IgD-negative memory B cell (primary cell): ENCODE measurements around the gene CHKB. TPM values are rescaled to one million over a fixed set of nuclear protein-coding genes. Genes with fewer than 3 reads are reported as not detected.

Experiments
- H3K27ac Mint-ChIP-seq, 3 donors: one replicate each; pipeline ENCODE4 v1.8.0; 2020 to 2022; ENCODE audit warnings: mild to moderate bottlenecking in 3 of 3, mixed read lengths in 3 of 3, moderate library complexity in 1 of 3
- H3K27me3 Mint-ChIP-seq: one replicate; pipeline ENCODE4 v1.8.0; 2021; ENCODE audit warnings: mixed read lengths
- H3K36me3 Mint-ChIP-seq: one replicate; pipeline ENCODE4 v1.8.0; 2020; ENCODE audit warnings: mild to moderate bottlenecking, mixed read lengths
- H3K4me1 Mint-ChIP-seq, 3 donors: one replicate each; pipeline ENCODE4 v1.8.0; 2020 to 2022; ENCODE audit warnings: mixed read lengths in 3 of 3, mild to moderate bottlenecking in 1 of 3
- H3K4me3 Mint-ChIP-seq, 4 donors: one replicate each; pipeline ENCODE4 v1.8.0; 2020 to 2022; ENCODE audit warnings: mild to moderate bottlenecking in 4 of 4, mixed read lengths in 4 of 4, moderate library complexity in 3 of 4
- H3K9me3 Mint-ChIP-seq, 3 donors: one replicate each; pipeline ENCODE4 v1.8.0; 2020 to 2021; ENCODE audit warnings: mixed read lengths in 3 of 3, mild to moderate bottlenecking in 1 of 3
- polyA plus RNA-seq: library from polyadenylated mRNA; unstranded; fragments of 300-500 nt; fragmentation: Illumina TruSeq; gene quantifications from one replicate; pipeline ENCODE4 v1.2.3, GENCODE V29; 2021

Gene CHKB
- polyA plus RNA-seq, 1 donor from 2014 or later: 38.6 TPM

DNA sequence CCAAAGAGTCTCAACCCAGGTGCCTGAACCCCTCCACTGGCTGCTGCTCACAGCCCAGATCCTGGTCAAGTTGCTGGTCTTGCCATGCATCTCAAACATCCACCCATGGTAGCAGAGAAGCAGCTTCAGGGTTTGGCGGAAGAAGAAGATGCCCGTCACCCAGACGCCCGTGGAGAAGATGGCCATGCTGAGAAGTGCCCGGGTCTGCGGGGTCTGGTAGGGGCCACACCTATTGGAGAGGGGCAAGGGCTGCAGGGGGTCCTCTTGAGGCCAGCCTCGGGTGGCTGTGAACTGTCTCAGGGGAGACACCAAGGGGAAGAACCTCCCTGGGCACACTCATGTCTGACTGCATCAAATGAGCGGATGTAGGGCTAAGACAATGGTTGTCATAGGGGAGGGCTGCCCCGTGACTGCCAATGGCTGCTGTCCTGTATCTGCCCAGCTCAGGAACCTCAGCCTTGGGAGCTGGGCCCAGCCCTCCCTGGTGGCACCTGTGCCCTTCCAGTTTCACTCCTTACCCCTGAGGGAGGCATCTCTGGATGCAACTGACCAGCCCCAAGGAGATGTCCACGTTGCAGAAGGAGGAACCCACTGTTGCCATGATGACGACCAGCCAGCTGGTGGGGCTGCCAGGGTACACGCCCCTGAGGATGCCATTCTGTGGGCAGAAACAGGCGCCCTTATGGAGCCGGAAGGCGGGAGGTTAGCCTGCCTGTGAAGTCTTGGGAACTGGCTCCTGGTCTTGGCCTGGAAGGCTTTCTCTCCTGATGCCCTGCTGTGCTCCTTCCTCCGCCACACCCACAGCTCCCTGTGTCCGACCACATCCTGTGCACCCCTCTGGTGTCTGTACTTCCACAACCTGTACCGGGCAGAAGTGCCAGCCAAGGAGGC is 5.6 kb downstream of the CHKB start:
- peaks cover 1% of the 10 kb centered on the region for H3K36me3 Mint-ChIP-seq
- peaks cover 0 to 5% (median 3%) of the 10 kb centered on the region in 3 donors for H3K4me1 Mint-ChIP-seq
- H3K9me3 Mint-ChIP-seq: no peaks in the 10 kb centered on the region
- H3K27ac Mint-ChIP-seq: peak overlapping the region in 1 of 3 donors; percentile 39
- H3K27me3 Mint-ChIP-seq: no peaks in the 10 kb centered on the region
- H3K4me3 Mint-ChIP-seq: no peak overlapping the region

GRCh38 chr22:50576070-50576469 is 6.6 kb downstream of the CHKB start:
- peak overlapping the region in 1 of 3 donors; percentile 39 for H3K27ac Mint-ChIP-seq
- peaks cover 0 to 4% (median 3%) of the 10 kb centered on the region in 3 donors for H3K4me1 Mint-ChIP-seq
- peaks cover 4% of the 10 kb centered on the region for H3K36me3 Mint-ChIP-seq
- H3K27me3 Mint-ChIP-seq: no peaks in the 10 kb centered on the region
- no peak overlapping the region for H3K4me3 Mint-ChIP-seq
- H3K9me3 Mint-ChIP-seq: no peaks in the 10 kb centered on the region

GRCh38 chr22:50575426-50575941 is 7.2 kb downstream of the CHKB start:
- no peak overlapping the region for H3K27ac Mint-ChIP-seq
- no peak overlapping the region for H3K4me3 Mint-ChIP-seq
- H3K36me3 Mint-ChIP-seq: peaks cover 4% of the 10 kb centered on the region
- H3K27me3 Mint-ChIP-seq: peaks cover under 1% of the 10 kb centered on the region
- no peaks in the 10 kb centered on the region for H3K9me3 Mint-ChIP-seq
- peaks cover 0 to 3% (median 2%) of the 10 kb centered on the region in 3 donors for H3K4me1 Mint-ChIP-seq

- Mint-ChIP-seq H3K9me3 (no peaks in the 10 kb centered on the region), H3K4me1 (peaks cover 0 to 3% (median 1%) of the 10 kb centered on the region in 3 donors), H3K4me3 (no peak overlapping the region), H3K27ac (no peak overlapping the region), H3K27me3 (peaks cover 2% of the 10 kb centered on the region), H3K36me3 (peaks cover 5% of the 10 kb centered on the region)
These were observed 8.3 kb downstream of the CHKB start for GRCh38 chr22:50574383-50574755.

- peak overlapping the region in 1 of 3 donors; percentile 53 for H3K27ac Mint-ChIP-seq
These were observed 8.9 kb downstream of the CHKB start for GRCh38 chr22:50573491-50574382.

DNA sequence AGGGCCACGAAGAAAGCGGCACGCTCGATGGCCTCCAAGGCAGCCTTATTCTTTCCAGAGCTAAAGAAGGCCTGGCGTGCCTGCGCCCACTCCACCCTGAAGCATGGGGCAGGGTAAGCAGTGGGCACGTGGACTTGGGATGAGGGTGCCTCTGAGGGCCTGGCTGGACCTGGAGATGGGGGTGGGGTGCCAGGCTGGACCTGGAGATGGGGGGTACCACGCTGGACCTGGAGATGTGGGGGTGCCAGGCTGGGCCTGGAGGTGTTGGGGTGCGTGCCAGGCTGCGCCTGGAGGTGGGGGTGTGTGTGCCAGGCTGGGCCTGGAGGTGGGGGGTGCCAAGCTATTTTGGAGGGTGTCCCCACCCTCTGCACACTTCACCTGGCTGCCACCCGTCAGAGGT is 9.7 kb downstream of the CHKB start:
- Mint-ChIP-seq H3K4me3 (no peak overlapping the region), H3K27me3 (peaks cover 2% of the 10 kb centered on the region), H3K36me3 (peaks cover 6% of the 10 kb centered on the region), H3K27ac (no peak overlapping the region), H3K4me1 (peaks cover 0 to 4% (median 1%) of the 10 kb centered on the region in 3 donors), H3K9me3 (no peaks in the 10 kb centered on the region)

More at GRCh38 chr22:50573491-50574382, 8.9 kb downstream of the CHKB start:
- peaks cover 2% of the 10 kb centered on the region for H3K27me3 Mint-ChIP-seq
- H3K9me3 Mint-ChIP-seq: no peaks in the 10 kb centered on the region
- H3K36me3 Mint-ChIP-seq: peaks cover 6% of the 10 kb centered on the region
- H3K4me3 Mint-ChIP-seq: no peak overlapping the region
- peaks cover 0 to 4% (median 1%) of the 10 kb centered on the region in 3 donors for H3K4me1 Mint-ChIP-seq

DNA sequence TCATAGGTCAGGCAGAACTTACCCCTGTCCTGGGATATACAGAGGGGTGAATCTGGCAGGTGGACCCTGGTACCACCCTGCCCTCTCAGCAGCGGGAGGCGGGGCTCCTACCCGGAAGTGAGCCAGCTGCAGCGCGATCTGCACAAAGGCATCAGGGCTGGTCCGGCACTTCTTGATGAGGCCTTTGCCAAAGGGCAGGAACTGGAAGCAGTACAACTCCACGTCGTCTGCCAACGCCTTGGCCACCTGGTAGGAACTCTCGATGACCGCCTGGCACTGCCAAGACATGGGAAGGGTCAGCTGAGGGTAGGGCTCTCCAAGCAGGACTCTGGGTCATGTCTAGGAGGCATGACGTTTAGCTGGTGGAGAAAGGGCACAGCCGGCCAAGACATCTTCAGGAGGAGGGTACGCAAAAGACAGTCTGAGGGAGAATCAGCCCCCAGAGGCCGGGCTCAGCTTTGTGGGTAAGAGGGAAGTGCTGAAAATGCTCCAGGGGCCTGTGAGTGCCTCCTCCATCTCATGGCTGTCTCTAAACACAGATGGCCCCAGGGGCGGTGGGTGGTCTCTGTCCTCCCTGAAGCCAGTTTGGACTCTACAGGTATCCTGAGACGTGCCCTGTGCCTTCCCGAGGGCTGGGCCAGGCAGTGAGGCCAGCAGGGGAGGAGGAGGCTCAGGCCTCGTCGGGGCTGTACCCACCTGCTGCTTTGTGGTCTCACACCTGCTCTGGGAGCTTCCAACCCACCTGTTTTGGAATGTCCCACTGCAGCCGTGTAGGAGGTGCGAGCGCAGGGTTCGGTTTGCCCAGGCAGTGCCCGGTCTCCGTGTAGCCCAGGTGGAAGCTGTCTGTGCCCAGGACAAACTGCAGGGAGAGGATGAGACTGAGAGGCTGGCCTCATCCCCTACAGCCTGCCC is 11.1 kb downstream of the CHKB start:
- Mint-ChIP-seq H3K27ac (no peak overlapping the region), H3K4me1 (peaks cover 0 to 2% (median 1%) of the 10 kb centered on the region in 3 donors), H3K4me3 (no peak overlapping the region), H3K27me3 (peaks cover 2% of the 10 kb centered on the region), H3K9me3 (no peaks in the 10 kb centered on the region), H3K36me3 (peaks cover 10% of the 10 kb centered on the region)

GRCh38 chr22:50570861-50571260 is 11.8 kb downstream of the CHKB start:
- H3K4me3 Mint-ChIP-seq: no peak overlapping the region
- peaks cover 0 to 2% (median 1%) of the 10 kb centered on the region in 3 donors for H3K4me1 Mint-ChIP-seq
- H3K9me3 Mint-ChIP-seq: no peaks in the 10 kb centered on the region
- H3K36me3 Mint-ChIP-seq: peaks cover 11% of the 10 kb centered on the region
- no peak overlapping the region for H3K27ac Mint-ChIP-seq
- peaks cover 2% of the 10 kb centered on the region for H3K27me3 Mint-ChIP-seq

GRCh38 chr22:50569896-50570535 is 12.6 kb downstream of the CHKB start:
- peaks cover 0 to 2% (median 1%) of the 10 kb centered on the region in 3 donors for H3K4me1 Mint-ChIP-seq
- H3K27me3 Mint-ChIP-seq: peaks cover 2% of the 10 kb centered on the region
- H3K9me3 Mint-ChIP-seq: no peaks in the 10 kb centered on the region
- H3K36me3 Mint-ChIP-seq: peaks cover 11% of the 10 kb centered on the region
- H3K4me3 Mint-ChIP-seq: peak overlapping the region in 1 of 4 donors; percentile 17
- peak overlapping the region in 1 of 3 donors; percentile 47 for H3K27ac Mint-ChIP-seq

DNA sequence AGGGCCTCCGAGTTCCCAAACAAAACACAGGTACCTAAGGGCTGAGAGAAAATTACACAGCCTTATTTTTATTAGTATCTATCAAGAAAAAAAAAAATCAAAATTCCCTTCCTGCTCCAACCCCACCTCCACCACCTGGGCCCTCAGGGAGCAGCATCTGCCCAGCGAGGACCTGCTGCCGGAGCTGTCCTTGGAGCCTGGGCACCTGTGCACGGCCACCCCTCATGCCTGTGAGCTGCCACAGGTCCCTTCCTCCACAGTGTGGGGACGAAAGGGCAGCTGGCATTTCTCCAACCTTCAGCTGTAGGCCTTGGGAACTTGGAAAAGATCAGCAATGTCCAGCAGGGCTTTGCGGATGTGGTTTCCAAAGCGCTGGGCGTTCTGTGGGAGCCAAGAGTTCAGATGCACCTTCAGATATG is 13.6 kb downstream of the CHKB start:
- Mint-ChIP-seq H3K27me3 (peaks cover 2% of the 10 kb centered on the region), H3K4me1 (peaks cover 0 to 2% (median 1%) of the 10 kb centered on the region in 3 donors), H3K4me3 (no peak overlapping the region), H3K27ac (no peak overlapping the region), H3K36me3 (peaks cover 11% of the 10 kb centered on the region), H3K9me3 (no peaks in the 10 kb centered on the region)

DNA sequence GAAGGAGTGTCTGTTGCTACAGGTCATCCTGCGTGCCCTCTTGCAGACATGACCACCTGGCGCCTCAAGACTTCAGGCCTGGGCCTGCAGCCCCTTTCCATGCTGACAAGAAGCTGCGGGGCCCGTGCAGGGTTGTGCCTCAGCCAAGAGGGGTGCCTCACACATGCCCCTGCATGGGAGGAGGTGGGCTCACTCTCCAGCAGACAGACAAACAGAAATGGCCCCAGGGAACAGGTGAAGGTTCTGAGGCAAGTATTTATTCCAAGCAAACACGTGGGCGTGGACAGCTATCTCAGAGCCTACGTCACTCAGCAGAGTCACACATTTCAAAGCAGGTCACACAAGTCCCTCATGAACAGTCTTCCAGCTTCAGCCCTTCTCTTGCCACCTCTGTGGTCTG is 14.0 kb downstream of the CHKB start:
- peaks cover 0 to 2% (median 1%) of the 10 kb centered on the region in 3 donors for H3K4me1 Mint-ChIP-seq
- peaks cover 2% of the 10 kb centered on the region for H3K27me3 Mint-ChIP-seq
- H3K27ac Mint-ChIP-seq: no peak overlapping the region
- no peak overlapping the region for H3K4me3 Mint-ChIP-seq
- no peaks in the 10 kb centered on the region for H3K9me3 Mint-ChIP-seq
- H3K36me3 Mint-ChIP-seq: peaks cover 11% of the 10 kb centered on the region

GRCh38 chr22:50567721-50568252 is 14.9 kb downstream of the CHKB start:
- H3K27me3 Mint-ChIP-seq: peaks cover 4% of the 10 kb centered on the region
- H3K9me3 Mint-ChIP-seq: no peaks in the 10 kb centered on the region
- H3K4me3 Mint-ChIP-seq: no peak overlapping the region
- H3K36me3 Mint-ChIP-seq: peaks cover 11% of the 10 kb centered on the region
- peaks cover 0 to 10% (median 4%) of the 10 kb centered on the region in 3 donors for H3K4me1 Mint-ChIP-seq
- no peak overlapping the region for H3K27ac Mint-ChIP-seq

- Mint-ChIP-seq H3K4me3 (peak overlapping the region in 1 of 4 donors; percentile 85), H3K27ac (no peak overlapping the region), H3K27me3 (peaks cover 4% of the 10 kb centered on the region), H3K36me3 (peaks cover 6% of the 10 kb centered on the region), H3K9me3 (no peaks in the 10 kb centered on the region), H3K4me1 (peaks cover 0 to 8% (median 2%) of the 10 kb centered on the region in 3 donors)
These were observed 18.4 kb downstream of the CHKB start for GRCh38 chr22:50564289-50564688.
